T-helper 1 cell (primary cell): ENCODE data around the gene CNNM3.
"Not testable (repeated sequence)": the region's sequence is repeated elsewhere in the genome, so short reads cannot be mapped to it uniquely, and the experiment has no call there.

ENCODE experiments used
- DNase-seq, 5 donors: peaks; one replicate each; pipeline ENCODE4 v3.0.0-alpha.2; 2012 to 2020

CNNM3 gene

DNA sequence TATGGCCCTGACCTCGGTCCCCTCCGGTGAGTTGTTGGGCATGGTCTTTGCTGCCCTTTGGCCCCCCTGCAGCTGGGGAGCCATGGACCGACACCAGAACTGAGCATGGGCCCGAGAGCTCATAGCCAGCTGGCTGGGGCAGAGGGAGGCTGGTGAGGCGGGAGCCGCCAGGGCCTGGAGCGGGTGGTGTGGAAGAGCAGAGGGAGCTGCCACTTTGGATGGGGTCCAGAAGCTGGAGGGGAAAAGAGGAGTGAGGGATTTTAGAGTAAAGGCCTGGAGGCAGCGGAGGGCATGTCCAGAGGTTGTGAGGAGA, 16.5 kb upstream of the CNNM3 start:
- no peak for DNase-seq

DNA sequence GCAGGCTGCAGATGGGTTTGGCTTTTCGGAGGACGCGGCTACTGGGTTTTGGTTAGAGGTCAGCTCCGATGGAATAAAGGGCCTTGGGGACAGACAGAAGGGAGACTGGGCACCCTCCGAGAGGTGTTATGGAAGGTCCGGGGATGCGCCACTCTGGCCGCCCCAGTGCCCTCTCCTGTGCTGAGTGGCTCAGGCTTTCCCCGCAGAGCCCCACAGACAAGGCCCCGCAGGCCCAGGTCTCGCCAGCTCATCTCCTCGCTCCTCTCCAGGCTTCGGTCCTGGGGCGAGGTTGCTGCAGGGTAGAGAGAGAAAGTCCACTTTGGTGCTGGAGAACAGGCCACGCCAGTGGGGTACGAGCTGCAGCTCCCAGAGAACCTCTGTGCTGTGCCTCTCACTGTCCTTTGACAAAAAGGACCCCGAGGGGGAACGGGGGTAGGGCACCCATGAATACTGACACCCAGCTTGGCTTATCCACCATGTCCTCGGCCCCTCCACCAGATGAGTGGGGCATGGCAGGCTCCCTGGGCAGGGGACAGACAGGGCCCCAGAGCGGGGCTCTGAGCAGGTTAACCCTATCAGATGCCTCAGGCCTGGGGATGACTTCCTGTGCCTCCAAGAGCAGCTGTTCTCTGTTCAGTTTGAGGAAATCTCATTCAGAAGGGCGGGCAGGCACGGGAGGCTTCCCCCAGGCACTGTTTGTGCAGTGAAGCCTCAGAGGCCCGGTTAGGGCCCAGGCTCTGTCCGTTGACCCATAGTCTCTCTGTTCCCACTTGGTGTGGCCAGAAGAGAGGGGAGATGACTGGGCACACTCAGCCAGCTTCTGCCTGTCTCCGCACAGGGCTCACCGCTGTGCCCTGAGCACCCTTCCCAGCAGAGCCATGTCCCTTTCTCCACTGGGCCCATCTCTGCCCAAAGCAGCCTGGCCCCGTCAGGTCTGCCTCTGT, 15.7 kb upstream of the CNNM3 start:
- no peak for DNase-seq

DNA sequence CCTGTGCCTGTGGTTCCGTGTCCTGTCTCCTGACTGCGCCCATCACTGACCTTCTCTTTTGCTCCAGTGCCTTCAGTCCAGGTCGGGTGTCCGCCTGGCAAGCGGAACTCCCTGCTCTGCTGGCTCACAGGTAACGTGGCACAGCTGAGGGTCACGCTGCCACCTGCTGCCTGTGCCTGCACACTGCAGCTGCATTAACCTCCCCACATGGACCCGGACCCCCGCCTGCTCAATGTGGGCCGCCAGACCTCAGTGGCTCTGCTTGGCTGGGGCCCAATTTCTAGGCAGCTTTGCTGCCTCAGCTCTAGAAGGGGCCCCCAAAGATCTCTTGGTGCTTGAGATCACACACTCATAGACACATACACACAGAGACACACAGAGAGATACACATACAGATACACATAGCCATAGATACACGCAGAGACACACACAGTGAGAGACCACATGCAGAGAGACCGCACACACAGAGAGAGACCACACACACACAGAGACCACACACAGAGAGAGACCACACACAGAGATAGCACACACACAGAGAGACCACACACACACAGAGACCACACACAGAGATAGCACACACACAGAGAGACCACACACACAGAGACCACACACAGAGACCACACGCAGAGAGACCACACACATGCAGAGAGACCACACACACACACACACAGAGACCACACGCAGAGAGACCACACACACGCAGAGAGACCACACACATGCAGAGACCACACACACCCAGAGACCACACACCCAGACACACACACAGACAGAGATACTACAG, 14.9 kb upstream of the CNNM3 start:
- DNase-seq, result peak; percentile 33 to 61 (median 52)

DNA sequence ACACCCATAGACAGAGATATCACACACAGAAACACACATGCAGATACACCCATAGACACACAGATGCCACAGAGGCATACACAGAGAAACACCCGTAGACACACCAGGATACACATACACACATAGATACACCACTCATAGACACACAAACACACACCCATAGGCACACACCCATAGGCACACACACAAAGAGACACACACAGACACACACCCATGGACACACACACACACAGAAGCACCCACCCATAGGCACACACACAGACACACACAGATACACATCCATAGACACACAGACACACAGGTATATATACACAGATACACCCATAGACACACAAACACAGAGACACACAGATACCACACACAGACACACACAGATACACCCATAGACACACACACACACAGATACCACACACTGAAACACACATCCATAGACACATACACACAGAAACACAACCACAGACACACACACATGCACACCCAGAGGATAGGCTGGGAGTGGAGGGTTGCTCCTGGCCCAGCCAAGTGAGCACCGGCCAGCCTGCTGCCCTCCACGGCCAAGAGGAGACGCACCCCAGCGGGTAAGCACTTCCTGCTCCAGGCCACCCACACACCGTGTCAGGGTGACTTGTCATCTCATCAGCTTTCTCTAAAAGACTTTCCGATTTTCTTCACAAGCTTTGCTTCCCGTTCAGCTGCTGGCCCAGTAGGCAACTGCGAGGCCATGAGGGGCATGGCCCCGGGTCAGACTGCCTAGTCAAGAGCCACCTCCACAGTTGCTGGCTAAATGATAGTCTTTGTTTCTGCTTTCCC, 14.1 kb upstream of the CNNM3 start:
- peak in 1 of 5 donors; percentile 53 for DNase-seq

DNA sequence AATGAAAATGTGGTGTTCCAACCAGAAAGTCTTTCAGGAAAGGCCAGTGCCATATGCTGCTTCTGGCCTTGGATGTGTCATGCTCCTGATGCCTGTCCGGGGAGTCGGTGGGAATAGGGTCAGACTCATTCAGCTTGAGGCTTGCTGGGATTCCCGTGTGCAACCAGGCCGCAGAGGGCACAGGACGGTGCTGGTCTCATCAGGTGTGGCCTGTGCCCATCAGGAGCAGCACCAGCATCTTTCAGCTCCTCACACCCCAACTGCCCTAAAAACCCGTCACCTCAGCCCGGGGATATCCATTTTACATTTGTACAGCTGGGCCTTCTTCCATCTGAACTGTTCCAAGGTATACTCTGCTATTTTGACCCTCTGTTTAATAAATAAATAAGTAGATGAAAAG, 13.3 kb upstream of the CNNM3 start:
- DNase-seq, result no peak

DNA sequence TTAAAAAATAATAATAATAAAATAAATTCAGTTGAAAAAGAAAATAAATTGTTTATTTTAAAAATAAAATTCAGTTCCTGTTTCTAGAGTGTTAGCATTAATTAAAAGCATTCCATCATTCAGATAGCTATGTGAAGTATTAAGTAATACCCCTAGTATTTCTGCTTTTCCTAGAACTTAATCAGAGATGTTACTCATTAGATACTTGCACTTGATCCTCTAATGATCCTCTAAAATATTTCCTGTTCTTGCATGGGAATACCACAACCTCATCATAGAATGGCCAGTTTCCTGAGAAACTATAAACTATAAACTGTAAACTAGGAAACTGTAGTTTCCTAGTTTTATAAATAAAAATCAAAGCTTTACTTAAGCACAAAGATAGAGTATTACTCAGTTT, 11.1 kb upstream of the CNNM3 start:
- DNase-seq, result no peak

DNA sequence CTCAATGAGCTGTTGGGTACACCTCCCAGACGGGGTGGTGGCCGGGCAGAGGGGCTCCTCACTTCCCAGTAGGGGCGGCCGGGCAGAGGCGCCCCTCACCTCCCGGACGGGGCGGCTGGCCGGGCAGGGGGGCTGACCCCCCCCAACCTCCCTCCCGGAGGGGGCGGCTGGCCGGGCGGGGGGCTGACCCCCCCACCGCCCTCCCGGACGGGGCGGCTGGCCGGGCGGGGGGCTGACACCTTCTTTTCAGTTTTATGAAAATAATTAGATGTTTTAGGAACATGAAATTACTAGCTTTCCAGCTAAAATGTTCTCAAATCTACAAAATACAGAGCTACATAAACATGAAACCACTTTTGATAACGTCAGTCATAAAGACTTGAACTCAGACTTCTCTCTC, 10.1 kb upstream of the CNNM3 start:
- not testable (repeated sequence) for DNase-seq

DNA sequence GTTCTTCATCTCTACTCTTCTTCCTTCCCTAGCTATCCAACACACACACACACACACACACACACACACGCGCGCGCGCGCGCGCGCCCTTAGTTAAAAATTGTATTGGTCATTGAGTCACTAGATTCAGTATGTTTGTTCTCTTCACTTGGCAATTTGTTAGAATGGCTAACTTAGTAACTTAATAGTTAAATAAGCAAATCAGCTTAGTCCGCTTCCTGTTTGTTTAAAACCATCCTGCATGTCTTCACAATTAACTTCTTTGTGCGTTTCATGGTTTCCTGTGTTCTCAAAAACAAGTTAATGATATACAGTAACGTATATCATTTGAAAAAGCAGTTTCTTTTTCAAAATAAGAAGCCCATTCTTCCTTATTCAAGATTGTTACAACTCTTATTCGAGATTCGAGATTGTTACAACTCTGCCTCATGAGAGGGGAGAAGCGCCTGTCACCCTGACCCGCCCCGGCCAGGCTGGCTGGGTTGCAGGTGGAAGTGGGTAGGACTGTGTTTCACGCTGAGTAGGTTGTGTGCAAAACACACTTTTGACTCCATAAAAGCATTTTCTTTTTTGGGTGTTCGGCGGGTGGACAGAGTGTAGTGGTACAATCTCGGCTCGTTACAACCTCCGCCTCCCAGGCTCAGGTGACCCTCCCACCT, 9.5 kb upstream of the CNNM3 start:
- DNase-seq, result peak in 3 of 5 donors; percentile 28 to 47 (median 29)

DNA sequence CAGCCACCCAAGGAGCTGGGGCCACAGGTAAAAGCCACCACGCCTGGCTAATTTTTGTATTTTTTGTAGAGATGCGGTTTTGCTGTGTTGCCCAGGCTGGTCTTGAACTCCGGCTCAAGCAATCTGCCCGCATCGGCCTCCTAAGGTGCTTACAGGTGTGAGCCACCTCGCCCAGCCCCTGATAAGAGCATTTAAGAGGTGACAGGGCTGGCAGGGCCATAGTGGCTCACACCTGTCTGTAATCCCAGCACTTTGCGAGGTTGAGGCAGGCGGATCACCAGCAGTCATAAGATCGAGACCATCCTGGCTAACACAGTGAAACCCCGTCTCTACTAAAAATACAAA, 9.0 kb upstream of the CNNM3 start:
- DNase-seq, result no peak

DNA sequence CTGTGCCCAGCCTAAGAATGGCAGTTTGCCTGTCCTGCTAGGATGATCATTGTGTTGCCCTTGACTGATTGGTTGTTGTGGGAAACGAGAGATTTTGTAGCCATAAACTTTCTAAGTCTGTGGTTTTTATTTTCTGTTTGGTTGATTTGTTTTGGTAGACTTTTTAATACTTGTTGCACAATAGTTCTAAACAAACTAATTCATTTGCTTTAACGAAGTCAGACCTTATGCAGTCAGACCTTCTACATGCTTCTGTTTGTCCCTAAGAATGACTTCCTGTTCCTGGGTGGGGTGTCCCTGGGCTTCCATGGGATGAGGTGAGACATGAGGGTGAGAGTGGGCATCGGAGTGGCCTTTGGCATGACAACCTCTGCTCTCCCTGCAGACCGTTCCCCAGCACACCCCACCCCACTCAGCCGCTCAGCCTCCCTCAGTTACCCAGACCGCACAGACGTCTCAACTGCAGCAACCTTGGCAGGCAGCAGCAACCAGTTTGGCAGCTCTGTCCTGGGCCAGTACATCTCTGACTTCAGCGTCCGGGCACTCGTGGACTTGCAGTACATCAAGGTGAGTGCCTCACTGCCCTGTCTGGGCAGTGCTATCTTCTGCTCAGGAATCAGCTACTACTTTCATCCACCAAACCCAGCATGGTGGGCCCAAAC, 7.8 kb upstream of the CNNM3 start:
- DNase-seq, result no peak

DNA sequence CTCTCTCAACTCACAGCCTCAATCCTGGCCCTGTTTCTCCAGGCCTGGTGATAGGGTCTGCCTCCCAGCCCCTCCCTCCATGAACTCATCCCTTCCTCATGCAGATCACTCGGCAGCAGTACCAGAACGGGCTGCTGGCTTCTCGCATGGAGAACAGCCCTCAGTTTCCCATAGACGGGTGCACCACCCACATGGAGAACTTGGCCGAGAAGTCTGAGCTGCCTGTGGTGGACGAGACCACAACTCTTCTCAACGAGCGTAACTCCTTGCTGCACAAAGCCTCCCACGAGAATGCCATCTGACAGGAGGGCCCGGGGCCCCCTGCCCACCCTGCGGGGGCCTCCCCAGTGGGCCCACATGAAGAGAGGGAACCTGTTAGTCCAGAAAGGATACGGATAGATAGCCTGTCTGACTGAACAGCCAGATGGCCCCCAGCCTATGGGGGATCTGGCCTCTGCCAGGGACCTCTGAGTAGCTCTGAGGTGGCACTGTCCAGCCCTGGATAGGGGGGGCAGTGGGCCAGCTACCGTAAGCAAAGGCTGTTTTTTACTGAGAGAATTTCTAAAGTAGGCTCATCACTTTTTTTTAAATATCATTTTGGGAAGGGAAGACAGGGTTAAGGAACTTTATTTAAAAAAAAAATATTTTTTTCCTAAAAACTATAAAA, 6.7 kb upstream of the CNNM3 start:
- no peak for DNase-seq

DNA sequence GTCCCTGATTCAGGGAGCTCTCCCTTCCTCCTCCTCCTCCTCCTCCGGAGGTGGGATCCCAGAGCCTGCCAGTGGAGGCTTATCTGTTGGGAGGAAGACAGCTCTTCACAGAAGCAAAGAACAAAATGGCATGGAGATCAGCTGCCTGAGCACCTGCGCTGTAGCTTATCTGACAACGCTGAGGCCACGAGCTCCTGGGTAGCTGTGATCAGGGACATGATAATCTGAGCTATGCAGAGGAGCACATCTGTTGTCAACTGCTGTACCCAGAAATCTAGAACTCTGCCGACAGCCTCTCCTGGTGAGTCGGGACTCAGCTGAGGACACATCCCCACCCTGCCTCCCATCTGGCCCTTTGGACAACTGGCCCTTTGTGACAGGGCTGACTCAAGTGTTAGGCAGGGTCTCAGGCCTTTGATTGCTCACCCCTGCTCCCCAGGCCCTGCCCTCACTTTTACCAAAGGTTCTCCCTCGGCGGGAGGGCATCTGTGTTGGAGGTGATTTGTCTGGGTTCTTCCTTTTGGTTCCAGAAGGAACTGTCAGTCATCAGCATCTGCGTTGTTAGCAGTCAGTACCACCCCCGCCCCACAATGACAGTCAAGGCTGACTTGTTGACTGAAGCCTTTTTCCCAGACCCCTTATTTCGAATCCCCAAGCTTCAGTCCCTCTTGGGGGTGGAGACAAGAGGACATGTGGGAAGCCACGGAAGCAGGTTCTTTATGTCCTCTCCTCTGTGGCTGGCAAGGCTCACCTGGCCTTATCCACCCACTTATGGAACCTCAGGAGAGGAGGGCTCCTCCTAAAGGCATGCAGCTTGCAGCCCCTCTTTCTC, 5.9 kb upstream of the CNNM3 start:
- DNase-seq, result no peak

DNA sequence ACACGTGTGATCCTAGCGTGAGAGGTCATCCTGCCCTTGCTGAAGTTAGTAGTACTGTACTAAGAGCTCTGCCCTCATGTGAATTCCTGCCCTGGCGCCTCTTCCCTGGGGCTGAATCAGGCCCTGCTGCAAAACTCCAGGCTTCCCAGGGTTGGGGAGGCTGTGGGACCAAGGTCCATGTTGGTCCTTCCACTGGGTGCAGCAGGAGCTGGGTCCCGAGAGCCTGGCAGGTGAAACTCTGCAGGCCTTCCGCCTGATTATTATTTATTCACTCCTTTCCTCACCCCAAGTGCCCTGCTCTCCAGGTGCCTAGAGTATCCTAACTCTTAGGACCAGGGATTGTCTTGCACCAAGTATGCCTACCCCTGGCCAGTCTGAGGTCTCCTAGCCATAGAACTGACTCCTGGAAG, 5.3 kb upstream of the CNNM3 start:
- no peak for DNase-seq

DNA sequence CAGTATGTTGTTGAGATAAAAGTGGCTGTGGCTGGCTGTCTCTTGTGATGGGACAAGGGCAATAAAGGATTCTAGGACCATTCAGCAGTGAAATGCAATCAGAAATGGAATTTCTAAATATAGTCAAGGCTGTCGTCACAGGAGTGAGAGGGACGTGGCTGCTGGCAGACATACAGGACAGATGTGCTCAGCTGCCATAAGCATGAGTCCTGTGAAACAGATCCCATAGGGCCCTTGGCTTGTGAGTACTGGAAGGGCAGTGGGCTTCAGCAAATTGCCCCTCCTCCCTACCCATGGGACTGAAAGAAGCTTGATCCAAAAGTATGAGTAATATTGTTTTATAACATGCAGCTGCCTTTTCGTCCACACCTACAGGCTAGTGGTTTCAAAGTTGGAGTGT, 4.2 kb upstream of the CNNM3 start:
- no peak for DNase-seq

DNA sequence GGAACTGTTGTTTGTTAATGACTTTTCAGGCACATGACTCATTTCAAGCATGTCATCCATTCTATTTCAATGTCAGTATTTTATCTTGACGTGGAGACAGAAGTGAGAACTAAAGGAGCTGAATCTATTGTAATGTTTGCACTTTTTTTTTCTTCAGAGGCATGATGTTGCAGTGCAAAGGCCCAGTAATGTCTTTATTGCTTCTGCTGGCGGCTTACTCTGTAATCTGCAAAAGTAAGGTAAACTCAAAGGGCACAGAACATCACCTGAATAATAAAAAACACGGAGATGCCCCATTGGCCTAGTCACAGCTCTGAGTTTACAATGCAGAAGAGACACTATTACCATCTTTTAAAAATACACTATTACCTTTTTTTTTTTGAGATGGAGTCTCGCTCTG, 2.4 kb upstream of the CNNM3 start:
- DNase-seq, result no peak

DNA sequence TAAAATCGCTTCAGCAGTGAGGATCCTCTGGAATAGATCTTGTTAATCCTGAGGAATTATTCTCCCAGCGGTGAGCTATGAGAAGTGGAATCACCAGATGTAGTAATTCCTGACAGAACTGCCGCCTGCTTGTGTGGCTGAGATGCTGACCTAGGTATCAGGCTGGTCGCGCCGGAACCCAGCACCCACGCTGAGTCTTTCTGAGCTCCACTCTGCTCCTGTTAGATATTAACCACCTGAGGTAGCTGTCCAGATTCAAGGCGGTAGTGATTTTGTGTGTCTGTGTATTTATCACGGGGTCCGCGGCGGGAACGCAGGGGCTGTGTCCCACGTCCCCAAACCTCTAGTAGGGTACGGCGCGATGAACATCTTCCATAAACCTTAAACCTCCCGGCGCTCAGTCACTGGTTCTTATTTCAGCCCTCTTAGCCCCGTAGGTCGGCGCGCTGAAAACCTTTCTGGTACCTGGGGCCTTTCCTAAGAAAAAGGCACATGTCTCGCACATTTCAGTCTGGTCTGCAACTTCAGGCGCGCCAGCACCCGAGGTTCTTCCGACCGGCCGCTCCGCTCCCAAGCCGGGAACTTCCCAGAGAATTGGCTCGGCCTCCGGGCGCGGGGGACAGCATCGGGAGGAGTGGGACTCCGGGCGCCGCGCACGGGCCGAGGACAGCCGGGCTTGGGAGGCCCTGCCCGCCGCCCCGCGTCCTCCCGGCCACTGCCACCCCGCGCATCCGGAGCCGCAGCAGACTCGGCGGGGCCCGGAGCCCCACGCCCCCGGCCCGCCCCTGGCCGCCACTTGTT, 542 bp upstream of the CNNM3 start:
- DNase-seq, result no peak

DNA sequence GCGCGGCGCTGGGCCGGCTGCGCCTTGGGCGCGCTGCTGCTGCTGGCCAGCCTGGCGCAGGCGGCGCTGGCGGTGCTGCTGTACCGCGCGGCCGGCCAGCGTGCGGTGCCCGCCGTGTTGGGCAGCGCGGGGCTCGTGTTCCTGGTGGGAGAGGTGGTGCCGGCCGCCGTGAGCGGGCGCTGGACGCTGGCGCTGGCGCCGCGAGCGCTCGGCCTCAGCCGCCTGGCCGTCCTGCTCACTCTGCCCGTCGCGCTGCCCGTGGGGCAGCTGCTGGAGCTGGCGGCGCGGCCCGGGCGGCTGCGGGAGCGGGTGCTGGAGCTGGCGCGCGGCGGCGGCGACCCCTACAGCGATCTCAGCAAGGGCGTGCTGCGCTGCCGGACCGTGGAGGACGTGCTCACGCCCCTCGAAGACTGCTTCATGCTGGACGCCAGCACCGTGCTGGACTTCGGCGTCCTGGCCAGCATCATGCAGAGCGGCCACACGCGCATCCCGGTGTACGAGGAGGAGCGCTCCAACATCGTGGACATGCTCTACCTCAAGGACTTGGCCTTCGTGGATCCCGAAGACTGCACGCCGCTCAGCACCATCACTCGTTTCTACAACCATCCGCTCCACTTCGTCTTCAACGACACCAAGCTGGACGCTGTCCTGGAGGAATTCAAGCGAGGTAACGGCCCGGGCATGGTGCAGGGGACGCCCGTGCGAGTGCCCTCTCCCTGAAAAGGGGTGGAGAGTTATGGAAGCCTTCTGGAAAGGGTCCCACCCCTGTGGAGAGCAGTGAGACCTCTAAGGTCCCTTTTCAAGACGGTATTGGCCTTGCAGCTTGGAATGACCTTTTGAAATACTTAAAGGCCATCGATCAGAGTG, 1.0 kb downstream of the CNNM3 start:
- DNase-seq, result no peak

DNA sequence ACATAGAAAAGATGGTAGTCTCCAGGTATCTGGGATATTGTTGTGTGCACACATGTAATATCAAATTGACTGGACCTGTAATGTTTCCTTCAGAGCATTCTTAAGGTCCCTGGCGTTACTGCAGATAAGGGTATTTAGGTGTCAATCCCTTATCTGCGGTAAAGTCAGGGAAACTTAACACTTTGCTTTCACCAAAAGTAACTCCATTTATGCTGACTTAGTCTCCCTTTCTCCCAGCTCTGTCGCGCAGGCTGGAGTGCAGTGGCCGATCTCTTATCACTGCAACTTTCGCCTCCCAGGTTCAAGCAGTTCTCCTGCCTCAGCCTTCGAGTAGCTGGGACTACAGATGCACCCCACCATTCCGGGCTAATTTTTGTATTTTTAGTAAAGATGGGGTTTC, 1.8 kb downstream of the CNNM3 start:
- no peak for DNase-seq
